H9 (cell line): ENCODE results near the gene NTRK2. TPM values are rescaled to one million over a fixed set of nuclear protein-coding genes. Genes with fewer than 3 reads are reported as not detected.

Experiments
- DNase-seq: peaks from one replicate; pipeline ENCODE4 v3.0.0-alpha.2; 2017
- H2AFZ ChIP-seq: one replicate; pipeline ENCODE4 v1.6.1; 2013; ENCODE audit warnings: mild to moderate bottlenecking, low read length, control low read depth, moderate library complexity
- H2AK5ac ChIP-seq: 2 replicates; pipeline ENCODE4 v1.6.1; 2013; ENCODE audit warnings: low read length, control low read depth, mixed read lengths; ENCODE audit not compliant: insufficient read length
- H2BK120ac ChIP-seq: one replicate; pipeline ENCODE4 v1.6.1; 2013; ENCODE audit warnings: low read depth, mild to moderate bottlenecking, low read length, control low read depth, inconsistent platforms; ENCODE audit not compliant: poor library complexity, severe bottlenecking
- H2BK12ac ChIP-seq: 2 replicates; pipeline ENCODE4 v1.6.1; 2013; ENCODE audit warnings: low read length, control low read depth, mixed read lengths, low read depth; ENCODE audit not compliant: insufficient read length
- H2BK15ac ChIP-seq: 2 replicates; pipeline ENCODE4 v1.6.1; 2013; ENCODE audit warnings: low read depth, low read length, control low read depth
- H2BK20ac ChIP-seq: one replicate; pipeline ENCODE4 v1.6.1; 2013; ENCODE audit warnings: low read depth, mild to moderate bottlenecking, low read length, control low read depth, inconsistent platforms; ENCODE audit not compliant: poor library complexity, severe bottlenecking
- H2BK5ac ChIP-seq: 2 replicates; pipeline ENCODE4 v1.6.1; 2013; ENCODE audit warnings: low read length, control low read depth, mixed read lengths; ENCODE audit not compliant: insufficient read length
- H3K14ac ChIP-seq: 2 replicates; pipeline ENCODE4 v1.6.1; 2013; ENCODE audit warnings: low read length, control low read depth; ENCODE audit not compliant: insufficient read depth
- H3K18ac ChIP-seq: 2 replicates; pipeline ENCODE4 v1.6.1; 2013; ENCODE audit warnings: low read depth, mild to moderate bottlenecking, mixed read lengths, low read length, control low read depth; ENCODE audit not compliant: insufficient read length
- H3K23ac ChIP-seq: 2 replicates; pipeline ENCODE4 v1.6.1; 2013; ENCODE audit warnings: low read length, control low read depth, mixed read lengths, low read depth; ENCODE audit not compliant: insufficient read length
- H3K23me2 ChIP-seq: 2 replicates; pipeline ENCODE4 v1.6.1; 2013; ENCODE audit warnings: low read depth, mild to moderate bottlenecking, mixed read lengths, low read length, control low read depth; ENCODE audit not compliant: insufficient read length, poor library complexity, severe bottlenecking
- H3K27ac ChIP-seq: 2 replicates; pipeline ENCODE4 v1.5.1; 2013; ENCODE audit warnings: low read length, control low read depth, mixed read lengths, low read depth; ENCODE audit not compliant: insufficient read length
- H3K27me3 ChIP-seq: 2 replicates; pipeline ENCODE4 v1.6.1; 2013; ENCODE audit warnings: low read length, control low read depth, inconsistent platforms; ENCODE audit not compliant: insufficient read depth
- H3K4ac ChIP-seq: 2 replicates; pipeline ENCODE4 v1.6.1; 2013; ENCODE audit warnings: low read depth, mild to moderate bottlenecking, control low read depth, inconsistent platforms, low read length, moderate library complexity
- H3K4me1 ChIP-seq: 2 replicates; pipeline ENCODE4 v1.6.1; 2013; ENCODE audit warnings: low read length, control low read depth, inconsistent platforms; ENCODE audit not compliant: insufficient read depth
- H3K4me2 ChIP-seq: 2 replicates; pipeline ENCODE4 v1.6.1; 2013; ENCODE audit warnings: low read length, control low read depth, mixed read lengths; ENCODE audit not compliant: insufficient read length, insufficient read depth
- H3K56ac ChIP-seq: 2 replicates; pipeline ENCODE4 v1.6.1; 2013; ENCODE audit warnings: low read depth, mild to moderate bottlenecking, mixed read lengths, low read length, control low read depth; ENCODE audit not compliant: insufficient read length
- H3K79me1 ChIP-seq: 2 replicates; pipeline ENCODE4 v1.6.1; 2013; ENCODE audit warnings: low read depth, mild to moderate bottlenecking, moderate library complexity, low read length, control low read depth, inconsistent platforms; ENCODE audit not compliant: insufficient read depth, poor library complexity, severe bottlenecking
- H3K79me2 ChIP-seq: 2 replicates; pipeline ENCODE4 v1.6.1; 2013; ENCODE audit warnings: low read length, control low read depth, inconsistent platforms; ENCODE audit not compliant: insufficient read depth
- H3K9ac ChIP-seq: 2 replicates; pipeline ENCODE4 v1.6.1; 2013; ENCODE audit warnings: low read length, control low read depth, mixed read lengths; ENCODE audit not compliant: insufficient read length; ENCODE audit errors: extremely low read depth
- H3K9me3 ChIP-seq: one replicate; pipeline ENCODE4 v1.6.1; 2013; ENCODE audit warnings: low read depth, low read length, inconsistent platforms; ENCODE audit not compliant: control insufficient read depth
- H3T11ph ChIP-seq: one replicate; pipeline ENCODE4 v1.6.1; 2013; ENCODE audit warnings: mild to moderate bottlenecking, low read length, control low read depth, inconsistent platforms
- H4K20me1 ChIP-seq: one replicate; pipeline ENCODE4 v1.6.1; 2013; ENCODE audit not compliant: control insufficient read depth, insufficient read length, insufficient read depth
- H4K5ac ChIP-seq: 2 replicates; pipeline ENCODE4 v1.6.1; 2013; ENCODE audit warnings: low read depth, mild to moderate bottlenecking, mixed read lengths, low read length, control low read depth; ENCODE audit not compliant: insufficient read length
- H4K8ac ChIP-seq: replicated peaks from 2 replicates; pipeline ENCODE4 v1.6.1; 2013; ENCODE audit warnings: low read length, control low read depth, mixed read lengths, low read depth; ENCODE audit not compliant: insufficient read length
- H4K91ac ChIP-seq: 2 replicates; pipeline ENCODE4 v1.6.1; 2013; ENCODE audit warnings: low read depth, mild to moderate bottlenecking, moderate library complexity, mixed read lengths, low read length, control low read depth; ENCODE audit not compliant: insufficient read length
- H3K27ac Mint-ChIP-seq, 3 experiments: 2 replicates in 2 of 3; 3 replicates in 1 of 3; pipeline ENCODE4 v1.8.0; 2020 to 2021; ENCODE audit warnings: mixed read lengths in 3 of 3, mild to moderate bottlenecking in 1 of 3, moderate library complexity in 1 of 3
- H3K27me3 Mint-ChIP-seq: 2 replicates; pipeline ENCODE4 v1.8.0; 2021; ENCODE audit warnings: low read depth, mild to moderate bottlenecking, moderate library complexity, mixed read lengths
- H3K36me3 Mint-ChIP-seq, 3 experiments: 2 replicates in 2 of 3; 3 replicates in 1 of 3; pipeline ENCODE4 v1.8.0; 2020 to 2021; ENCODE audit warnings: low read depth in 3 of 3, mixed read lengths in 3 of 3; ENCODE audit not compliant: insufficient read depth in 1 of 3
- H3K4me1 Mint-ChIP-seq, 2 experiments: 2 replicates each; pipeline ENCODE4 v1.8.0; 2020; ENCODE audit warnings: mixed read lengths in 2 of 2
- H3K4me3 Mint-ChIP-seq, 2 experiments: 2 replicates in 1 of 2; 3 replicates in 1 of 2; pipeline ENCODE4 v1.8.0; 2020 to 2021; ENCODE audit warnings: mild to moderate bottlenecking in 2 of 2, mixed read lengths in 2 of 2, moderate library complexity in 1 of 2
- H3K9me3 Mint-ChIP-seq, 2 experiments: 2 replicates in 1 of 2; 3 replicates in 1 of 2; pipeline ENCODE4 v1.8.0; 2020; ENCODE audit warnings: mild to moderate bottlenecking in 2 of 2, mixed read lengths in 2 of 2, moderate library complexity in 1 of 2
- CTCF ChIP-seq: fragments of 200-600 bp; sonication (generic); conservative IDR thresholded peaks from 3 replicates; pipeline ENCODE4 v1.8.0; 2021; ENCODE audit warnings: antibody characterized with exemption, mild to moderate bottlenecking
- WGBS: extraction: QIAGEN DNeasy Blood & Tissue Kit; methylation state at CpG from one replicate; pipeline ENCODE4 v1.1.7; 2013; ENCODE audit warnings: missing lambda C conversion rate, low lambda C conversion rate, mixed read lengths; ENCODE audit not compliant: insufficient read length; ENCODE audit errors: extremely low coverage; 5-methylcytosine and 5-hydroxymethylcytosine counted together
- total RNA-seq: library from RNA; stranded (reverse); gene quantifications from 2 replicates; pipeline ENCODE4 v1.2.1, GENCODE V29; 2021

NTRK2 gene
- total RNA-seq, 1 experiment from 2014 or later, result 0.02 TPM

DNA sequence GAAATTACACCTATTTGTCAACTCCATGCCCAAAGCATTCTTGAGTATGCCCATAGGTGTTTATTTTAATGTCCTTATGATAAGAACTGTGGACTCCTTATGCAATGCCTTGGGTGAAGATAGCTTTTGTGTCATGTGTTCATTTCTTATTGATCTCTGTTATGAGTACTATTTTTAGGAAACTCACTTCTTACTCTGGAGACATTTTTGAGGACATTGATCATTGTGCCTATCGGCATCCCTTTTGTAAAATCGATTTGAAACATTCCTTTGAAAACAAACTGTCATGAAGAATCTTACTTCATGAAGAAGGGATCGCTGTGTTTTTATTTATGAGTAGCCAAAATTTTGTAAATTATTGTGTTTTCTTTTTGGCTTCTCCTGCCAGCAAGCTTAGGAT lies 257.3 kb downstream of the NTRK2 start:
- no CpG with 5 or more reads among the region's 3 CpGs for WGBS
- no peak overlapping the region for H2BK12ac ChIP-seq

More for the DNA sequence above, 257.3 kb downstream of the NTRK2 start:
- no peak overlapping the region for H3K56ac ChIP-seq
- no peak overlapping the region for H3K4me2 ChIP-seq
- H3K4me1 Mint-ChIP-seq, result peaks cover 4% of the 10 kb centered on the region in 2 experiments; a peak in 3 of 4 replicates
- no peaks in the 10 kb centered on the region for H3K27me3 ChIP-seq
- H3K36me3 Mint-ChIP-seq, result no peaks in the 10 kb centered on the region
- no peak overlapping the region for H3K23ac ChIP-seq
- no peak for DNase-seq
- H3K4me1 ChIP-seq, result no peaks in the 10 kb centered on the region
- no peak overlapping the region for H4K91ac ChIP-seq
- H3K23me2 ChIP-seq, result no peaks in the 10 kb centered on the region
- H3K27me3 Mint-ChIP-seq, result no peaks in the 10 kb centered on the region; the same call in none of the 2 replicates
- H3K9me3 ChIP-seq, result no peaks in the 10 kb centered on the region
- no peak overlapping the region for H2BK5ac ChIP-seq
- no peak overlapping the region for H4K5ac ChIP-seq
- H2BK20ac ChIP-seq, result no peak overlapping the region
- no peak overlapping the region for H2BK120ac ChIP-seq
- H3K4me3 Mint-ChIP-seq, result no peak overlapping the region
- no peak for TF ChIP-seq CTCF
- no peaks in the 10 kb centered on the region for H3K79me1 ChIP-seq
- no peak overlapping the region for H3T11ph ChIP-seq
- no peak overlapping the region for H2AK5ac ChIP-seq
- no peak overlapping the region for H4K8ac ChIP-seq
- H3K18ac ChIP-seq, result no peak overlapping the region
- no peak overlapping the region for H3K27ac Mint-ChIP-seq
- H2AFZ ChIP-seq, result no peak overlapping the region
- H3K14ac ChIP-seq, result no peak overlapping the region
- no peaks in the 10 kb centered on the region for H4K20me1 ChIP-seq
- H3K79me2 ChIP-seq, result no peaks in the 10 kb centered on the region
- H3K9ac ChIP-seq, result no peak overlapping the region
- no peak overlapping the region for H2BK15ac ChIP-seq
- no peak overlapping the region for H3K4ac ChIP-seq
- peaks cover 0 to 2% of the 10 kb centered on the region in 2 experiments; a peak in 2 of 5 replicates for H3K9me3 Mint-ChIP-seq
- H3K27ac ChIP-seq, result no peak overlapping the region
